Stimulated activated CD8-positive, alpha-beta memory T cell treated with anti-CD3 and anti-CD28 coated beads, Interleukin-7, amount 100 ng/mL, for 4 hours (primary cell): ENCODE measurements around the gene ST6GAL1.
"Not testable (repeated sequence)": the region's sequence is repeated elsewhere in the genome, so short reads cannot be mapped to it uniquely, and the experiment has no call there.

Source experiments
- DNase-seq, 2 donors: peaks; one replicate each; pipeline ENCODE4 v3.0.0-alpha.2; 2020; ENCODE audit warnings: low read depth in 2 of 2

The ST6GAL1 gene

GRCh38 chr3:186940967-186941366, 10.6 kb downstream of the ST6GAL1 start:
- DNase-seq = no peak

GRCh38 chr3:186942168-186942567, 11.8 kb downstream of the ST6GAL1 start:
- DNase-seq = no peak

GRCh38 chr3:186945255-186945823, 15.0 kb downstream of the ST6GAL1 start:
- no peak for DNase-seq

- no peak for DNase-seq
These were observed 16.5 kb downstream of the ST6GAL1 start for GRCh38 chr3:186946756-186947375.

GRCh38 chr3:186949281-186949982, 19.1 kb downstream of the ST6GAL1 start:
- no peak for DNase-seq

GRCh38 chr3:186950402-186951093, 20.2 kb downstream of the ST6GAL1 start:
- no peak for DNase-seq

GRCh38 chr3:186951640-186952552, 21.6 kb downstream of the ST6GAL1 start:
- DNase-seq = no peak

GRCh38 chr3:186953011-186953487, 22.7 kb downstream of the ST6GAL1 start:
- no peak for DNase-seq

GRCh38 chr3:186953992-186954699, 23.8 kb downstream of the ST6GAL1 start:
- not testable (repeated sequence) for DNase-seq

GRCh38 chr3:186955898-186956696, 25.8 kb downstream of the ST6GAL1 start:
- DNase-seq = no peak

- no peak for DNase-seq
These were observed 28.8 kb downstream of the ST6GAL1 start for GRCh38 chr3:186959029-186959624.

- DNase-seq = no peak
These were observed 30.0 kb downstream of the ST6GAL1 start for GRCh38 chr3:186960347-186960746.

GRCh38 chr3:186962445-186962844, 32.1 kb downstream of the ST6GAL1 start:
- no peak for DNase-seq

- DNase-seq = no peak
These were observed 33.3 kb downstream of the ST6GAL1 start for GRCh38 chr3:186963636-186964035.

GRCh38 chr3:186964071-186964470, 33.7 kb downstream of the ST6GAL1 start:
- no peak for DNase-seq

GRCh38 chr3:186964616-186965015, 34.3 kb downstream of the ST6GAL1 start:
- no peak for DNase-seq

- no peak for DNase-seq
These were observed 35.0 kb downstream of the ST6GAL1 start for GRCh38 chr3:186965141-186965879.

- no peak for DNase-seq
These were observed 36.1 kb downstream of the ST6GAL1 start for GRCh38 chr3:186966406-186966805.

GRCh38 chr3:186967236-186967635, 36.9 kb downstream of the ST6GAL1 start:
- DNase-seq = not testable (repeated sequence)
